Kidney (tissue), 14 donors: ENCODE data around the gene COL25A1. TPM values are rescaled to one million over a fixed set of nuclear protein-coding genes. Genes with fewer than 3 reads are reported as not detected.
A peak's percentile ranks its signal among the peaks of the same experiment; 100 is the strongest.

Experiments
- DNase-seq, 5 donors: peaks; one replicate each; pipeline ENCODE4 v3.0.0-alpha.2; 2013 to 2020
- FAIRE-seq: peaks from 2 replicates; lab custom pipeline; 2012; peaks lifted over from hg19 to GRCh38; lab: Jason Lieb, UNC
- H3K27ac ChIP-seq, 2 donors: one replicate each; pipeline ENCODE4 v1.7.0; 2013; ENCODE audit warnings: low read depth in 2 of 2, low read length in 2 of 2, inconsistent platforms in 1 of 2
- H3K27me3 ChIP-seq: one replicate; pipeline ENCODE4 v1.7.1; 2013; ENCODE audit warnings: low read length, inconsistent platforms; ENCODE audit not compliant: control insufficient read depth, insufficient read depth
- H3K36me3 ChIP-seq, 3 donors: one replicate each; pipeline versions ENCODE4 v1.7.0 to v1.7.1; 2013; ENCODE audit warnings: low read length in 3 of 3, control low read depth in 1 of 3, inconsistent platforms in 1 of 3; ENCODE audit not compliant: insufficient read depth in 3 of 3, control insufficient read depth in 2 of 3
- H3K4me1 ChIP-seq, 3 donors: one replicate each; pipeline versions ENCODE4 v1.7.0 to v1.7.1; 2013; ENCODE audit warnings: low read length in 3 of 3, inconsistent platforms in 1 of 3, low read depth in 1 of 3; ENCODE audit not compliant: control insufficient read depth in 2 of 3, insufficient read depth in 2 of 3
- H3K4me3 ChIP-seq, 3 donors: one replicate each; pipeline versions ENCODE4 v1.7.0 to v1.8.1; 2013; ENCODE audit warnings: low read length in 3 of 3, control low read depth in 1 of 3, inconsistent platforms in 1 of 3
- H3K9ac ChIP-seq, 3 donors: one replicate each; pipeline versions ENCODE4 v1.7.0 to v1.7.1; 2013; ENCODE audit warnings: low read length in 3 of 3, control low read depth in 1 of 3, inconsistent platforms in 1 of 3
- H3K9me3 ChIP-seq, 3 donors: one replicate each; pipeline versions ENCODE4 v1.7.0 to v1.7.1; 2013; ENCODE audit warnings: low read length in 3 of 3, control low read depth in 1 of 3, inconsistent platforms in 1 of 3; ENCODE audit not compliant: control insufficient read depth in 2 of 3, insufficient read depth in 1 of 3
- intact Hi-C: fragments of 100-400 bp; cut with DNase I; formaldehyde crosslinking; loops from one replicate; pipeline ENCODE4 v1.11.1; 2022
- polyA plus RNA-seq: library from polyadenylated mRNA; stranded (reverse); fragments of 350-450 nt; fragmentation: Illumina TruSeq; extraction: RNeasy Lipid Tissue Mini Kit (QIAGEN cat#74804); gene quantifications from one replicate; pipeline ENCODE4 v1.2.3, GENCODE V29; 2014; ENCODE audit warnings: low read depth, low replicate concordance; ENCODE audit not compliant: insufficient read depth
- total RNA-seq: library from RNA; stranded (reverse); fragmentation: NEBNext Ultra II Directional; extraction: Animal tissue kit (Norgen Biotek cat#: 25700); gene quantifications from one replicate; pipeline ENCODE4 v1.2.1, GENCODE V29; 2021
- TF ChIP-seq, protein P1 (sequence below): IDR thresholded peaks from 3 replicates; pipeline ENCODE4 v1.5.1; 2012; ENCODE audit warnings: mild to moderate bottlenecking, moderate library complexity, borderline replicate concordance; ENCODE audit not compliant: insufficient read depth; ENCODE audit errors: extremely low read depth
- donor health status: control.
- donor health status: control.
- donor health status: control.
- donor health status: control.
- donor health status: control.
- donor health status: DM: yes; HTN: yes; CAD: no.
- donor health status: Normal renal cell carcinoma (clear cell type).

The COL25A1 gene
- total and polyA plus RNA-seq, 2 donors from 2014 or later = 0.52 to 2.3 TPM

DNA sequence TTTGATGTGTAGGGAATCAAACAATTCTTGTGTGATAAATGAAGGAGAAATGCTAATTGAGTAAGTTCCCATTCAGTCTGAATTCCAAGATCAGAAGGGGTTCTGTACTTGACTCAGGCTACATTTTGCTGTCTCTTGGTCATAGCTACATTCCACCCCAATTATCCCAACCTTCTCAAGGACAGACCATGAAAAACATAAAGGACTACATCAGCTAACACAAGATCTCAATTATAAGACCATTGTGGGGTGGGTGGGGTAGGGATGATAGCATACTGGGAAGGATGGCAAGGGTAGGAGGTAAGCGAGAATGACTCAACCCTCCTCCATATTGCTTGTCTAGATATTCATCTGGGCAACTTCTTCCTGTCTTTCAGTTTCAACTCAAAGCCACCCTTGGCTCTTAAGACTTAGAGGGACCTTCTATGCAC is 452.2 kb downstream of the COL25A1 start:
- Histone ChIP-seq H3K9ac (no peak overlapping the region), H3K27ac (no peak overlapping the region), H3K9me3 (no peaks in the 10 kb centered on the region), H3K4me1 (no peaks in the 10 kb centered on the region), H3K4me3 (no peak overlapping the region), H3K27me3 (no peaks in the 10 kb centered on the region), H3K36me3 (no peaks in the 10 kb centered on the region)
- intact Hi-C loops = no loop called here
- no peak for DNase-seq
- TF ChIP-seq, protein P1, sequence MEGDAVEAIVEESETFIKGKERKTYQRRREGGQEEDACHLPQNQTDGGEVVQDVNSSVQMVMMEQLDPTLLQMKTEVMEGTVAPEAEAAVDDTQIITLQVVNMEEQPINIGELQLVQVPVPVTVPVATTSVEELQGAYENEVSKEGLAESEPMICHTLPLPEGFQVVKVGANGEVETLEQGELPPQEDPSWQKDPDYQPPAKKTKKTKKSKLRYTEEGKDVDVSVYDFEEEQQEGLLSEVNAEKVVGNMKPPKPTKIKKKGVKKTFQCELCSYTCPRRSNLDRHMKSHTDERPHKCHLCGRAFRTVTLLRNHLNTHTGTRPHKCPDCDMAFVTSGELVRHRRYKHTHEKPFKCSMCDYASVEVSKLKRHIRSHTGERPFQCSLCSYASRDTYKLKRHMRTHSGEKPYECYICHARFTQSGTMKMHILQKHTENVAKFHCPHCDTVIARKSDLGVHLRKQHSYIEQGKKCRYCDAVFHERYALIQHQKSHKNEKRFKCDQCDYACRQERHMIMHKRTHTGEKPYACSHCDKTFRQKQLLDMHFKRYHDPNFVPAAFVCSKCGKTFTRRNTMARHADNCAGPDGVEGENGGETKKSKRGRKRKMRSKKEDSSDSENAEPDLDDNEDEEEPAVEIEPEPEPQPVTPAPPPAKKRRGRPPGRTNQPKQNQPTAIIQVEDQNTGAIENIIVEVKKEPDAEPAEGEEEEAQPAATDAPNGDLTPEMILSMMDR = no peak
- FAIRE-seq = no peak

DNA sequence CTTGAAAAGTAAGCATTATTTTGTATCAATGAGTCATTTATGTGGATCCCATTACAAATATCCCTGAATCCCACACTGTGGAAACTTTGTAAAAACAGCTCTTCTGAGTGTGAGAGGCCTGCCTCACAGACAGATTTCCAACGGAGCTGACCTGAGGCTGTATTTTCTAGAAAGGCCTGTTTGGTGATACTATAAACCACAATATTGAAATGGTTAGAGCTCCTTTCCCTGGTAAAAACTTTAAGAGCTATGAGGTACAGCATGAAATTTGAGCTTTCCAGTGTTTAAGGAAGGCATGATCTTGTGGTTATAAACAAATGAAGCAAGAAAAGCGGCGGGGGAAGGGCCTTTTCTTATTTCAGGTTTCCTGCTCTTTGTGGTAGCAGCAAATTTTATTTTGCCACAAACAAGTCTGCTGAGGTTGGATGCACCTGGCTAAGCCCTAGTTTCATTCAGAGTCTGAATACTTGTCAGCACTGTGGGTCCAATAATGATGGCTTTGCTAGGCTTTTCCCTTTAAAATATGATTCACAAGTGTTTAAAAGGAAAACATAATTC is 452.8 kb downstream of the COL25A1 start:
- H3K9me3 ChIP-seq = no peaks in the 10 kb centered on the region
- TF ChIP-seq, protein P1 = no peak
- intact Hi-C loops = no loop called here
- no peak overlapping the region for H3K9ac ChIP-seq
- FAIRE-seq = no peak
- H3K27me3 ChIP-seq = no peaks in the 10 kb centered on the region
- no peaks in the 10 kb centered on the region for H3K36me3 ChIP-seq
- no peak overlapping the region for H3K27ac ChIP-seq
- no peak overlapping the region for H3K4me3 ChIP-seq
- no peaks in the 10 kb centered on the region for H3K4me1 ChIP-seq
- peak in 3 of 5 donors; percentile 34 to 73 (median 66) for DNase-seq

DNA sequence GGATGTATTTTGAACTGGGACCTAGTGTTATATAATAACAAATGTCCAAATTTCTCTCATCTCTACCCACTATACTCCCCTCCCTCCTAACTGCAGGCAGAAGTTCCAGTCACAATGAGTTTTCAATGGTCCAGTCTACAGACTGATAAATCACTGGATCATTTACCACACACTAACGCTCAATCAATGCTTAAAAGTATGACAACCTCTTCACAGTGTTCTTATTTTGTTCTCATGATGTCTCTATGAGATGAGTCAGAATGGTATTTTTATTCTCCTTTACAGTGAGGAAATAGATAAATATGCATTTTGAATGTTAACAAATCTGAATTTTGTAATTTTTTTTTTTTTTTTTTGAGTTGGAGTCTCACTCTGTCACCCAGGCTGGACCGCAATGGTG is 455.9 kb downstream of the COL25A1 start:
- Histone ChIP-seq H3K36me3 (no peaks in the 10 kb centered on the region), H3K9me3 (no peaks in the 10 kb centered on the region), H3K4me1 (no peaks in the 10 kb centered on the region), H3K9ac (no peak overlapping the region), H3K27ac (no peak overlapping the region), H3K4me3 (no peak overlapping the region), H3K27me3 (no peaks in the 10 kb centered on the region)
- TF ChIP-seq, protein P1 = no peak
- DNase-seq = no peak
- intact Hi-C loops = no loop called here
- no peak for FAIRE-seq
